GM18517 (cell line): ENCODE data around the gene ACSL4.

Experiments
- ATAC-seq: cut with Tn5 transposase; IDR thresholded peaks from one replicate; pipeline ENCODE4 v1.9.1; 2021; ENCODE audit warnings: mild to moderate bottlenecking, moderate library complexity; ENCODE audit not compliant: unreplicated experiment

The ACSL4 gene

DNA sequence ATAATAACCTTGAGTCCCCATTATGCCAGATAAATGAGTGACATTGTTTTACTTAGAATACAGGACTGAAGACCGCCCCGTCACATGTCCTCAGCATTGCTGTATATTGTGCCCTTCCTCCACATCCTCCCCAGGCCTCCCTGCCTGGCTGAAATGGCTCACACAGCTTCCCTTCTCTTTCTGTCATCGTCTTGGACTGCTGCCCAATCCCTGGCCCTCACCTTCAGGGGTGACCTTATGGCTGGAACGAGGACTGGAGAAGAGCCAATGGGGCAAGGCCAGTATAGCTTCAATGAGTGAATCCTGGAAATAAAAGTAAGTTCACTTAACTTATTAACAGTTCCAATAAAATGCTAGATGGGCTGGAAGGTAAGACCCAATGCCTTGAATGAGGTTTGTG is 110.8 kb downstream of the ACSL4 start:
- ATAC-seq: no peak

DNA sequence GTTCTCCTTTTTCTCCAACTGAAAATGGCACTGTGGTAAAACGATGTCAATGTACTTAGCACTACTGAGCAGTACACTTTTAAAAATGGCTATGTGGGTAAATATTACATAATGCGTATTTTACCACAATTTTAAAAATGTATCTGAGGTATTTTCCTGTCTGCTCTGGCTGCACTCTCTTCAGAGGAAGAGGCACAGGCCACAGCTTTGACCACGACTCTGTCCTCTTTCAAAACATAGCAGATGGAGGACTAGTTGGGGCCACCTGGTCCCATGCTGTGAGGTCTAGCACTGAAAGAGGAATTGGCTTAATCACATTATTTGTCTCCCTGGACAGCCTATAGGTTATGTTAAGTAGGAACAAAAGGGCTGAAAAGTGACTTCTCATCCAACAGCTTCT is 113.3 kb downstream of the ACSL4 start:
- ATAC-seq: no peak

DNA sequence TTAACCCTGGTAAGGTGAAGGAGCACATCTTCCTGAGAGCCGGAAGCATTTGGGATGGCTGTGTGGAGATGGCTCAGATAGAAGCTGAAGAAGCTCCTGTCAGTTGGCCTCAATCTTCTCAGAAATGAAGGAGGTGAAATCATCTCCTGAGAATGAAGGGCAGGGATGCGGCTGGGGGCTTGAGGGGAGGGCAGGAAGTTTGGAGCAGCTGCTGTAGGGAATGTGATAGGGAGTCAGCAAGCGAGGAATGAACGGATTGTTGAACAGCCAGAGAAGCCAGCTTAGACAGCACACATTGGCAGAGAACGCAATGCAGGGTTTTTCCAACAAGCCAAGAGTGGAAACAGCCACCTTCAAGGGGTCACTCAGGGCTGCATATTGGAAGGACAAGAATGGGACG is 118.1 kb downstream of the ACSL4 start:
- no peak for ATAC-seq

DNA sequence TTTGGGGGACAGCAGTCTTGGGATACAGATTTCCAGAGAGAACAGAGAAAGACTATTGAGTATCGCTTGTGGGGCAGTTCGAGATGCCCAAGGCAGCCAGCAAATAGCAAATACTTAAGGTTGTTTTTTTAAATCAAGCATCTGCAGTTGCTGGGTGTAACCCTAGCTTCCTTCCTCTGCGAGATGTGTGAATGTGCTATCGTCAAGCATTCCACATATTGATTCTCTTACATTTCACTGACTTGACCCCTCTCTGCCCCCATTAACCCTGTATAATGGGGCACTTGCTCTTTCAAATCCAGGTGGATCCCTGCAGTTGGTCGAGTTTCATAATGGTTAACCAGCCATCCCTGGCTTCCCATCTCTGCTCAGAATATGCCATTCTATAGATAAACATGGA is 131.6 kb downstream of the ACSL4 start:
- no peak for ATAC-seq

DNA sequence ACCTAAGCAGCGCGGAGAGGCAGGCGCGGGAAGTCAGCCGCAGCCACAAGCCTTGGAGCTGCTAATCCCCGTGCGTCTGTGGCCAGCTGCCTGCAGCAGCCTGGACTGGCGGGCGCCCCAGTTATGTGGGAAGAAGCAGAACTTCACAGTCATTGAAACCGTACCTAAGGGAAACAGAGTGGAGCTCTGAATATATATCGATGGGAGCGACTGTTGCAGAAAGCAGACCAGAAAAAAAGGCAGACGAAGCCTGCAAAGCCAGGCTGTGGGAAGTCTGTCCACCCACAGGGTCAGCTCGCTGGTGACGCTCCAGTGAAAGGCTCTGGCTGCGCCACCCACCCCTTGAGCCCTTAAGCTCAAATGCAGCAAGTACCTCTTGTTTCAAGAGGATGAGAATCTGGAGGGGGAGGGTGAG is 132.8 kb downstream of the ACSL4 start:
- ATAC-seq: no peak

DNA sequence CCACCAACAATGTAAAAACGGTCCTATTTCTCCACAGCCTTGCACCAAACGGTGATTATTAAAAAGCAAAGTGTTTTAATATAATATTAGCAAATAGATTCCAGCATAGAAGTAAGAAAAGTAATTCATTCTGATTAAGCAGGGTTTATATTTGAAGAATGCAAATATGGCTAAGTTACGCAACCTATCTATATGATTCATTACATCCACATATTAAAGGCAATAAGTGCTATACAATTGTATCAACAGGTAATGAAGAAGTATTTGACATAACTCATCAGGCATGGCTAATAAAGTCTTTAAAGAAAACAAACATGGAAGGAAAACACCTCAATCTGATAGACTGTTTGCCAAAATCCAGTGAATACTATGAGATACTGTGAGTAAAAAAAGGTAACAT is 137.0 kb downstream of the ACSL4 start:
- no peak for ATAC-seq
